PC-3 (cell line): ENCODE measurements around the gene KRT83. TPM values are rescaled to one million over a fixed set of nuclear protein-coding genes. Genes with fewer than 3 reads are reported as not detected.
A peak's percentile ranks its signal among the peaks of the same experiment; 100 is the strongest.
"Not testable (repeated sequence)": the region's sequence is repeated elsewhere in the genome, so short reads cannot be mapped to it uniquely, and the experiment has no call there.

Source experiments
- ATAC-seq: fragments of 200-7000 bp; cut with Tn5 transposase; 2 replicates; pipeline ENCODE4 v1.9.1; 2020; ENCODE audit warnings: mild to moderate bottlenecking, moderate library complexity
- BruUV-seq: library from RNA; stranded (reverse); fragments of 400-500 nt; replicated peaks from 2 replicates; lab custom pipeline; 2021; lab: Mats Ljungman, UMichigan
- CTCF ChIA-PET: fragments of 300-600 bp; sonication (Branson Sonifier 250); formaldehyde crosslinking; loops from one replicate; lab custom pipeline; 2022; ENCODE audit warnings: antibody characterized with exemption; lab: Charles Lee
- POLR2A ChIA-PET: fragments of 300-600 bp; sonication (Branson Sonifier 250); formaldehyde crosslinking; loops from one replicate; lab custom pipeline; 2022; ENCODE audit warnings: antibody characterized with exemption; ENCODE audit not compliant: unreplicated experiment; lab: Charles Lee
- DNase-seq: peaks from one replicate; pipeline ENCODE4 v3.0.0-alpha.2; 2015
- H2AFZ ChIP-seq: fragments of 300-600 bp; sonication (generic); 2 replicates; pipeline ENCODE4 v1.6.0; 2016; ENCODE audit warnings: antibody characterized with exemption, low read length
- H3F3A ChIP-seq: fragments of 300-600 bp; sonication (generic); one replicate; pipeline ENCODE4 v1.6.0; 2017; ENCODE audit warnings: antibody characterized with exemption, low read length, control low read depth, mild to moderate bottlenecking; ENCODE audit not compliant: unreplicated experiment
- H3K27ac ChIP-seq: fragments of 300-600 bp; sonication (generic); 2 replicates; pipeline ENCODE4 v1.5.1; 2016; ENCODE audit warnings: mild to moderate bottlenecking, low read length
- H3K27me3 ChIP-seq: fragments of 300-600 bp; sonication (generic); 2 replicates; pipeline ENCODE4 v1.6.1; 2016; ENCODE audit warnings: low read length, mixed read lengths
- H3K36me3 ChIP-seq: fragments of 300-600 bp; sonication (generic); 2 replicates; pipeline ENCODE4 v1.6.1; 2016; ENCODE audit warnings: low read depth, mixed run types, low read length, mixed read lengths
- H3K4me1 ChIP-seq: fragments of 300-600 bp; sonication (generic); 2 replicates; pipeline ENCODE4 v1.5.1; 2016; ENCODE audit warnings: low read length; ENCODE audit not compliant: insufficient read depth
- H3K4me2 ChIP-seq: fragments of 300-600 bp; sonication (generic); 2 replicates; pipeline ENCODE4 v1.6.0; 2016; ENCODE audit warnings: low read length
- H3K4me3 ChIP-seq: fragments of 300-600 bp; sonication (generic); 2 replicates; pipeline ENCODE4 v1.5.1; 2016; ENCODE audit warnings: mild to moderate bottlenecking, low read length, mixed read lengths
- H3K79me2 ChIP-seq: fragments of 300-600 bp; sonication (generic); 2 replicates; pipeline ENCODE4 v1.6.1; 2017; ENCODE audit warnings: low read length, mixed read lengths
- H3K9ac ChIP-seq: fragments of 300-600 bp; sonication (generic); 2 replicates; pipeline ENCODE4 v1.6.0; 2016; ENCODE audit warnings: mild to moderate bottlenecking, low read length
- H3K9me2 ChIP-seq: fragments of 300-600 bp; sonication (generic); replicated peaks from 2 replicates; pipeline ENCODE4 v1.6.1; 2016; ENCODE audit warnings: mixed run types, low read length, mixed read lengths
- H3K9me3 ChIP-seq: fragments of 300-600 bp; sonication (generic); 2 replicates; pipeline ENCODE4 v1.6.1; 2016; ENCODE audit warnings: low read length, mixed read lengths
- H4K20me1 ChIP-seq: fragments of 300-600 bp; sonication (generic); 2 replicates; pipeline ENCODE4 v1.6.1; 2016; ENCODE audit warnings: low read length, mixed read lengths
- CTCF ChIP-seq: fragments of 300-600 bp; sonication (generic); conservative IDR thresholded peaks from 2 replicates; pipeline ENCODE4 v1.5.1; 2017; ENCODE audit warnings: antibody characterized with exemption, low read depth, mild to moderate bottlenecking, low read length
- EZH2 ChIP-seq: fragments of 300-600 bp; sonication (generic); IDR thresholded peaks from one replicate; pipeline ENCODE4 v1.6.1; 2017; ENCODE audit warnings: antibody characterized with exemption, mild to moderate bottlenecking, low read length; ENCODE audit not compliant: unreplicated experiment
- EZH2phosphoT487 ChIP-seq: fragments of 300-600 bp; sonication (generic); IDR thresholded peaks from 2 replicates; pipeline ENCODE4 v1.6.1; 2018; ENCODE audit warnings: mild to moderate bottlenecking, antibody characterized with exemption, low read length, borderline replicate concordance
- intact Hi-C: fragments of 100-400 bp; cut with micrococcal nuclease; formaldehyde crosslinking; loops from 2 replicates; pipeline ENCODE4 v1.9.0; 2023
- total RNA-seq: library from RNA; depleted of rRNA; stranded (reverse); fragments of >200 nt; gene quantifications from 2 replicates; pipeline ENCODE4 v1.2.3, GENCODE V29; 2014

KRT83 gene
- total RNA-seq, 1 experiment from 2014 or later, result 0.33 TPM

- Histone ChIP-seq H3K27ac (no peak overlapping the region), H4K20me1 (no peaks in the 10 kb centered on the region), H3K4me3 (no peak overlapping the region), H3K9ac (no peak overlapping the region), H3K4me2 (no peak overlapping the region), H3K9me3 (no peaks in the 10 kb centered on the region), H3K79me2 (no peaks in the 10 kb centered on the region), H3F3A (no peaks in the 10 kb centered on the region), H3K9me2 (no peaks in the 10 kb centered on the region), H2AFZ (no peak overlapping the region), H3K27me3 (no peaks in the 10 kb centered on the region), H3K4me1 (no peaks in the 10 kb centered on the region), H3K36me3 (no peaks in the 10 kb centered on the region)
- TF ChIP-seq CTCF (no peak), EZH2 (no peak), EZH2phosphoT487 (no peak)
- POLR2A ChIA-PET, result no interaction called here
- intact Hi-C loops, result no loop called here
- DNase-seq, result no peak
- no peak for ATAC-seq
- CTCF ChIA-PET, result no interaction called here
- no TSS peak for BruUV-seq
Measured at GRCh38 chr12:52293926-52294325, 27.3 kb downstream of the KRT83 start.

GRCh38 chr12:52291267-52291935, 29.8 kb downstream of the KRT83 start, which contains the start of gene KRT81:
TSS of gene KRT81 (minus strand) at chr12:52291534. CDS start at chr12:52291465, 69 bp downstream.
- H3K79me2 ChIP-seq, result peaks cover 19% of the 10 kb centered on the region
- H3K9me2 ChIP-seq, result no peaks in the 10 kb centered on the region
- H3K4me3 ChIP-seq, result no peak within 1 kb of the TSS
- H3K9ac ChIP-seq, result no peak within 1 kb of the TSS
- H3K27me3 ChIP-seq, result no peaks in the 10 kb centered on the region
- TF ChIP-seq EZH2, result no peak
- TF ChIP-seq EZH2phosphoT487, result no peak
- TF ChIP-seq CTCF, result no peak
- intact Hi-C loops, result no loop called here
- POLR2A ChIA-PET, result no interaction called here
- H3K36me3 ChIP-seq, result peaks cover 14% of the 10 kb centered on the region
- no peak within 1 kb of the TSS for H3K4me2 ChIP-seq
- peaks cover 10% of the 10 kb centered on the region for H3K4me1 ChIP-seq
- CTCF ChIA-PET, result no interaction called here
- no peak within 1 kb of the TSS for H2AFZ ChIP-seq
- H3F3A ChIP-seq, result peaks cover 3% of the 10 kb centered on the region
- no TSS peak for BruUV-seq
- peaks cover 14% of the 10 kb centered on the region for H4K20me1 ChIP-seq
- H3K9me3 ChIP-seq, result no peaks in the 10 kb centered on the region
- no peak within 1 kb of the TSS for H3K27ac ChIP-seq
- DNase-seq (no peak), ATAC-seq (no peak)

GRCh38 chr12:52290483-52291134, 30.6 kb downstream of the KRT83 start:
- H3K27ac ChIP-seq, POLR2A ChIA-PET, H3K27me3 ChIP-seq, intact Hi-C loops, H3K9ac ChIP-seq, H3K9me3 ChIP-seq, H3F3A ChIP-seq, H3K4me2 ChIP-seq, H3K4me3 ChIP-seq, DNase-seq, H2AFZ ChIP-seq, CTCF ChIA-PET, ATAC-seq, H3K9me2 ChIP-seq, BruUV-seq: not testable (repeated sequence)
- peaks cover 22% of the 10 kb centered on the region for H3K36me3 ChIP-seq
- H4K20me1 ChIP-seq, result peaks cover 22% of the 10 kb centered on the region
- peaks cover 17% of the 10 kb centered on the region for H3K4me1 ChIP-seq
- H3K79me2 ChIP-seq, result peaks cover 27% of the 10 kb centered on the region

GRCh38 chr12:52287816-52288805, 33.1 kb downstream of the KRT83 start:
- H3K4me3 ChIP-seq, result peak overlapping the region; percentile 74
- peaks cover 29% of the 10 kb centered on the region for H3K79me2 ChIP-seq
- H3K9me2 ChIP-seq, intact Hi-C loops, BruUV-seq, H3K27me3 ChIP-seq, H2AFZ ChIP-seq, H3K9me3 ChIP-seq: not testable (repeated sequence)
- peaks cover 36% of the 10 kb centered on the region for H3K4me1 ChIP-seq
- ATAC-seq (peak; percentile 62), DNase-seq (peak; percentile 85)
- peaks cover 16% of the 10 kb centered on the region for H3F3A ChIP-seq
- ChIA-PET CTCF (interaction anchor here (0.5 to 1.0 kb wide), 2 partner anchors 40 to 121 kb away, joined by 4 read pairs; no protein-coding TSS in a partner anchor), POLR2A (interaction anchor here (0.6 to 1.2 kb wide), 5 partner anchors 57 to 141 kb away, joined by 3 to 9 read pairs (median 5); partner anchors contain the start of gene KRT80)
- peaks cover 24% of the 10 kb centered on the region for H3K36me3 ChIP-seq
- peak overlapping the region; percentile 98 for H3K27ac ChIP-seq
- H3K4me2 ChIP-seq, result peak overlapping the region; percentile 88
- peak overlapping the region; percentile 86 for H3K9ac ChIP-seq
- H4K20me1 ChIP-seq, result peaks cover 22% of the 10 kb centered on the region
